HL-60 (cell line): ENCODE measurements around the gene CFAP299.

Experiments used
- CTCF ChIP-seq: IDR thresholded peaks from one replicate; pipeline ENCODE4 v1.5.1; 2011; ENCODE audit warnings: low read length, control low read depth, inconsistent platforms; ENCODE audit not compliant: insufficient read depth
- POLR2AphosphoS5 ChIP-seq: IDR thresholded peaks from 2 replicates; pipeline ENCODE4 v1.6.1; 2012; ENCODE audit warnings: low read depth
- SPI1 ChIP-seq: IDR thresholded peaks from 2 replicates; pipeline ENCODE4 v1.6.1; 2012; ENCODE audit warnings: low read depth, mild to moderate bottlenecking, borderline replicate concordance
- TF ChIP-seq, protein P1 (sequence below): IDR thresholded peaks from 2 replicates; pipeline ENCODE4 v1.6.1; 2012; ENCODE audit warnings: low read depth; ENCODE audit not compliant: insufficient replicate concordance

- TF ChIP-seq CTCF (no peak), POLR2AphosphoS5 (no peak), SPI1 (no peak)
- TF ChIP-seq, protein P1, sequence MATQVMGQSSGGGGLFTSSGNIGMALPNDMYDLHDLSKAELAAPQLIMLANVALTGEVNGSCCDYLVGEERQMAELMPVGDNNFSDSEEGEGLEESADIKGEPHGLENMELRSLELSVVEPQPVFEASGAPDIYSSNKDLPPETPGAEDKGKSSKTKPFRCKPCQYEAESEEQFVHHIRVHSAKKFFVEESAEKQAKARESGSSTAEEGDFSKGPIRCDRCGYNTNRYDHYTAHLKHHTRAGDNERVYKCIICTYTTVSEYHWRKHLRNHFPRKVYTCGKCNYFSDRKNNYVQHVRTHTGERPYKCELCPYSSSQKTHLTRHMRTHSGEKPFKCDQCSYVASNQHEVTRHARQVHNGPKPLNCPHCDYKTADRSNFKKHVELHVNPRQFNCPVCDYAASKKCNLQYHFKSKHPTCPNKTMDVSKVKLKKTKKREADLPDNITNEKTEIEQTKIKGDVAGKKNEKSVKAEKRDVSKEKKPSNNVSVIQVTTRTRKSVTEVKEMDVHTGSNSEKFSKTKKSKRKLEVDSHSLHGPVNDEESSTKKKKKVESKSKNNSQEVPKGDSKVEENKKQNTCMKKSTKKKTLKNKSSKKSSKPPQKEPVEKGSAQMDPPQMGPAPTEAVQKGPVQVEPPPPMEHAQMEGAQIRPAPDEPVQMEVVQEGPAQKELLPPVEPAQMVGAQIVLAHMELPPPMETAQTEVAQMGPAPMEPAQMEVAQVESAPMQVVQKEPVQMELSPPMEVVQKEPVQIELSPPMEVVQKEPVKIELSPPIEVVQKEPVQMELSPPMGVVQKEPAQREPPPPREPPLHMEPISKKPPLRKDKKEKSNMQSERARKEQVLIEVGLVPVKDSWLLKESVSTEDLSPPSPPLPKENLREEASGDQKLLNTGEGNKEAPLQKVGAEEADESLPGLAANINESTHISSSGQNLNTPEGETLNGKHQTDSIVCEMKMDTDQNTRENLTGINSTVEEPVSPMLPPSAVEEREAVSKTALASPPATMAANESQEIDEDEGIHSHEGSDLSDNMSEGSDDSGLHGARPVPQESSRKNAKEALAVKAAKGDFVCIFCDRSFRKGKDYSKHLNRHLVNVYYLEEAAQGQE, result no peak
These were observed 242.5 kb downstream of the CFAP299 start for GRCh38 chr4:80578001-80578400.
